ENCODE results near the gene KCNN2. TPM values are rescaled to one million over a fixed set of nuclear protein-coding genes. Genes with fewer than 3 reads are reported as not detected.

KCNN2 gene
- total and polyA plus RNA-seq, 3 experiments from 2014 or later: not detected

DNA sequence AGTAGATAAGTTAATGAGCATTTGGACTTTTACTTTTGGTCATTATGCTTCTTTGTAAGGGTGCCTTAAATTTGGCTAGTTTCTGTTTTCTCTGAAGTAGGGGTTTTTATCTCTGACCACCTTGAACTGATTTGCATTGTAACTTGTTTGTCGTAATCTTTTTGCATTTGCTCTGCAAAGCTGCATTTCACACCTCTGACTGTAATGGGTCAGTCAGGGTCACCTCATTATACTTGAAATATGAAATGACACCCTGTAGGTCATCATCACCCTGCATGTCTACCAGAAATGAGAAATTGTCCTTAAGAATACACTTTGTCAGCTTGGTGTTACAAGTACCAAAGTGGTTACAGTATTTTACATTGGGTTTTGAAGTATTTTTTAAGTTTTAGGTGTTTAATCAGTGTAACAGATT is 74.0 kb downstream of the KCNN2 start:
- CTCF ChIA-PET: no interaction called here

DNA sequence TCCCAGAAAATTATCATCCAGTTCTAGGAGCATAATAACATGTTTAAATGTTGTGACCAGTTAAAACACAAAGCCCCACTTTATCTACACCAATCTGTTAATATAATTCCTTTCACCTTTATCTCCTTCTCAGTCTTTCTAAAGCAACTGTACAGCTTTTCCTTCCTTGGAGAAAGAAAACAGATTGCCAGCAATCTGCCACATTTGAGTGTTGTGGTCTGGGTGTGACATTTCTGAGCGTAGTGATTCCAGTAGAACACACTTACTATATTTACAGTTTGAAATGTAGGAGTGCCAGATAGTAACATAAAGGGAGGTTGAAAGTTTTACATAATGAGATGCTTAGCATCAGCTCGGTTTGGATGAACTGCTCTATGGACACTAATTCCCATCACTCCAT is 76.1 kb downstream of the KCNN2 start:
- Histone ChIP-seq H3K9me3 (ENCODE audit: low read length) (no peaks in the 10 kb centered on the region), H3K27ac (ENCODE audit: low read depth, low read length) (no peak overlapping the region), H3K4me3 (ENCODE audit: low read length) (no peak overlapping the region), H3K36me3 (ENCODE audit: insufficient read depth, low read length) (no peaks in the 10 kb centered on the region), H3K27me3 (ENCODE audit: insufficient read depth, low read length, poor library complexity, severe bottlenecking) (no peaks in the 10 kb centered on the region), H3K4me1 (ENCODE audit: insufficient read depth, low read length) (no peaks in the 10 kb centered on the region)
- H3K36me3 Mint-ChIP-seq: no peaks in the 10 kb centered on the region
- POLR2A ChIA-PET: no interaction called here
- H3K4me1 Mint-ChIP-seq: no peaks in the 10 kb centered on the region
- peaks cover 4 to 8% of the 10 kb centered on the region in 2 donors for H3K27me3 Mint-ChIP-seq
- peaks cover 0 to 2% (median 0%) of the 10 kb centered on the region in 5 donors for H3K9me3 Mint-ChIP-seq
- CTCF ChIA-PET: no interaction called here
- H3K27ac Mint-ChIP-seq: no peak overlapping the region
- no peak for DNase-seq
- H3K4me3 Mint-ChIP-seq: no peak overlapping the region

More for the DNA sequence above, 74.0 kb downstream of the KCNN2 start:
- peaks cover 0 to 2% (median 0%) of the 10 kb centered on the region in 5 donors for H3K9me3 Mint-ChIP-seq
- no peak overlapping the region for H3K27ac Mint-ChIP-seq
- peaks cover 4 to 8% of the 10 kb centered on the region in 2 donors for H3K27me3 Mint-ChIP-seq
- Histone ChIP-seq H3K27ac (ENCODE audit: low read depth, low read length) (no peak overlapping the region), H3K36me3 (ENCODE audit: insufficient read depth, low read length) (no peaks in the 10 kb centered on the region), H3K27me3 (ENCODE audit: insufficient read depth, low read length, poor library complexity, severe bottlenecking) (no peaks in the 10 kb centered on the region), H3K4me1 (ENCODE audit: insufficient read depth, low read length) (no peaks in the 10 kb centered on the region), H3K4me3 (ENCODE audit: low read length) (no peak overlapping the region), H3K9me3 (ENCODE audit: low read length) (no peaks in the 10 kb centered on the region)
- no peak overlapping the region for H3K4me3 Mint-ChIP-seq
- H3K4me1 Mint-ChIP-seq: no peaks in the 10 kb centered on the region
- DNase-seq: no peak
- POLR2A ChIA-PET: no interaction called here
- no peaks in the 10 kb centered on the region for H3K36me3 Mint-ChIP-seq

DNA sequence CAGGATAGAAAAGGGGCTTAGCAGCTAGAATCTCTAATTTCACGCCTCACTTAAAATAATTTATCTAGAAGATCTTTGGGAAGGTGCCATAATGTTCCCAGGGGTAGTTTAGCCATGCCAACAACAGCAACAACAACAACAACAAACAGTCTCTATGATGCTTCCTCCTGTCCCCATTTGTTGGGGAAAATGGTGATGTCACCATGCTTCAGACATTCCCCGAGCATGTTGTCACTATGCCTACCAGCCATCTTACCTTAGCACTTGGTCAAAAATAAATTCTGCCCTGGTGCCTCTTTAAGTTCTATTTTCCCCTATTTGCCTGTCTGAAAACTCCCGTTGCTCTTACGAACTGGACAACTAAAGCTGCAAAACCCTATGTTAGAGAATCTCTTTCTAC is 76.6 kb downstream of the KCNN2 start:
- Histone ChIP-seq H3K4me1 (ENCODE audit: insufficient read depth, low read length) (no peaks in the 10 kb centered on the region), H3K27me3 (ENCODE audit: insufficient read depth, low read length, poor library complexity, severe bottlenecking) (no peaks in the 10 kb centered on the region)

DNA sequence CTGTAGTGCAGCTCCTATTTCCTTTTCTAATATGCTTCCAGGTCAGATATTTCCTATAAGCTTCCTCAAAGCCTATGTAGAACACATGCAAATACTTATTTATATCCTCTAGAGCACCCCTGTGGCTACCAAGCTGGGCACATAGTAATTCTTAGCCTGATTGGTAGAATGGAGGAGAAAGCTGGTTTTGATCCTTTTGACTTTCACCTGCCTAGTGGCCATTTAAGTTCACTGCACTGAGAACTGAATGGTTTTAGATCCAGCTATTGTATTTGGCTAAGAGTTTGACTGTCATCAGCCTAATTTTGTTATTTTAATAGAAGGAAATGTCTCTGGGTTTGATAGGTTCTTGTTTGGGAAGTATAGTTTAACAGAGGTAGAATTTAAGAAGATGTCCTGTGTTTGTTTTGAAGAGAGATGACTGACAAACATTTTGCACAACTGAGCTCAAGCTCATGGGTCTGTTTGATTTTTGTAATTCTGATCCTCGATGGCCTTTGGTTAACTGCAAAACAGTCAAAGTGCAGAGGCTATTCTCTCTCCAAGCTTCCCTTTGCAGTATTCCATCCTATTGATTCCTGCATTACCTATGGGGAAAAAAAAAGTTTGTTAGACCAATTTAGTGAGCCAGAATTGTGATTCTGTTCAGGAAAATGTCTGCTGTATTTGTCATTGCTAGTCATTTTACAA is 85.4 kb downstream of the KCNN2 start:
- CTCF ChIA-PET: no interaction called here

More for the DNA sequence above, 76.6 kb downstream of the KCNN2 start:
- Histone ChIP-seq H3K4me3 (ENCODE audit: low read length) (no peak overlapping the region), H3K36me3 (ENCODE audit: insufficient read depth, low read length) (no peaks in the 10 kb centered on the region), H3K27ac (ENCODE audit: low read depth, low read length) (no peak overlapping the region), H3K9me3 (ENCODE audit: low read length) (no peaks in the 10 kb centered on the region)
- CTCF ChIA-PET: no interaction called here
- H3K9me3 Mint-ChIP-seq: peaks cover 0 to 2% (median 0%) of the 10 kb centered on the region in 5 donors
- H3K27me3 Mint-ChIP-seq: peaks cover 4 to 8% of the 10 kb centered on the region in 2 donors
- no peak overlapping the region for H3K4me3 Mint-ChIP-seq
- no peaks in the 10 kb centered on the region for H3K4me1 Mint-ChIP-seq
- POLR2A ChIA-PET: no interaction called here
- H3K27ac Mint-ChIP-seq: no peak overlapping the region
- DNase-seq: no peak
- H3K36me3 Mint-ChIP-seq: no peaks in the 10 kb centered on the region

DNA sequence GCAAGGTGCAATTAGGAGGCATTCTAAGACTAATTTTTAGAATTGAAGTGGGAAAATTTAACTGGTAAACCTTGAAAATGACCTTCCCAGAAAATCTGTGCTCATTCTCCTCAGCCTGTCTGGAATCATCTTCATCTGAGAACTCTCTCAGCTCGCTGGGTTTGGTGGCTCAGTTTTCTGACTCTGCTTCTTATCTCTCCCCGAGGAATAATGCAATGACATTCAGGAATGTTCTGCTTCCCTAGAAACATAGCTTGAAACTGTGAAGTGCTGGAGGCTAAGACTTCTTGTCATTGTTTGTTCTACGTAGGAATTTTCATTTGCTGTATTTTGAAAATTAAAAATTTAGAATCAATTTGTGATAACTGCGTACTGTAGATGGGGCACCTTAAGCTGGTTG is 86.6 kb downstream of the KCNN2 start:
- Histone ChIP-seq H3K4me3 (ENCODE audit: low read length) (no peak overlapping the region), H3K9me3 (ENCODE audit: low read length) (no peaks in the 10 kb centered on the region), H3K27ac (ENCODE audit: low read depth, low read length) (no peak overlapping the region), H3K27me3 (ENCODE audit: insufficient read depth, low read length, poor library complexity, severe bottlenecking) (no peaks in the 10 kb centered on the region), H3K36me3 (ENCODE audit: insufficient read depth, low read length) (no peaks in the 10 kb centered on the region), H3K4me1 (ENCODE audit: insufficient read depth, low read length) (no peaks in the 10 kb centered on the region)
- H3K27me3 Mint-ChIP-seq: no peaks in the 10 kb centered on the region
- no peak overlapping the region for H3K4me3 Mint-ChIP-seq
- peaks cover 0 to 5% (median 4%) of the 10 kb centered on the region in 3 donors for H3K4me1 Mint-ChIP-seq
- H3K9me3 Mint-ChIP-seq: peaks cover 0 to 2% (median 0%) of the 10 kb centered on the region in 5 donors
- ChIA-PET POLR2A (no interaction called here), CTCF (interaction anchor here (0.9 kb wide), 1 partner anchor 836 kb away, joined by 4 read pairs; no protein-coding TSS in a partner anchor)
- H3K36me3 Mint-ChIP-seq: no peaks in the 10 kb centered on the region
- DNase-seq: no peak
- no peak overlapping the region for H3K27ac Mint-ChIP-seq

More for the DNA sequence above, 85.4 kb downstream of the KCNN2 start:
- Mint-ChIP-seq H3K4me3 (no peak overlapping the region), H3K36me3 (no peaks in the 10 kb centered on the region), H3K4me1 (peaks cover 0 to 5% (median 4%) of the 10 kb centered on the region in 3 donors), H3K9me3 (peaks cover 0 to 2% (median 0%) of the 10 kb centered on the region in 5 donors), H3K27me3 (no peaks in the 10 kb centered on the region), H3K27ac (no peak overlapping the region)
- POLR2A ChIA-PET: no interaction called here
- H3K27ac ChIP-seq (ENCODE audit: low read depth, low read length): no peak overlapping the region
- no peaks in the 10 kb centered on the region for H3K36me3 ChIP-seq (ENCODE audit: insufficient read depth, low read length)
- H3K27me3 ChIP-seq (ENCODE audit: insufficient read depth, low read length, poor library complexity, severe bottlenecking): no peaks in the 10 kb centered on the region
- H3K9me3 ChIP-seq (ENCODE audit: low read length): no peaks in the 10 kb centered on the region
- no peaks in the 10 kb centered on the region for H3K4me1 ChIP-seq (ENCODE audit: insufficient read depth, low read length)
- DNase-seq: no peak
- H3K4me3 ChIP-seq (ENCODE audit: low read length): no peak overlapping the region

DNA sequence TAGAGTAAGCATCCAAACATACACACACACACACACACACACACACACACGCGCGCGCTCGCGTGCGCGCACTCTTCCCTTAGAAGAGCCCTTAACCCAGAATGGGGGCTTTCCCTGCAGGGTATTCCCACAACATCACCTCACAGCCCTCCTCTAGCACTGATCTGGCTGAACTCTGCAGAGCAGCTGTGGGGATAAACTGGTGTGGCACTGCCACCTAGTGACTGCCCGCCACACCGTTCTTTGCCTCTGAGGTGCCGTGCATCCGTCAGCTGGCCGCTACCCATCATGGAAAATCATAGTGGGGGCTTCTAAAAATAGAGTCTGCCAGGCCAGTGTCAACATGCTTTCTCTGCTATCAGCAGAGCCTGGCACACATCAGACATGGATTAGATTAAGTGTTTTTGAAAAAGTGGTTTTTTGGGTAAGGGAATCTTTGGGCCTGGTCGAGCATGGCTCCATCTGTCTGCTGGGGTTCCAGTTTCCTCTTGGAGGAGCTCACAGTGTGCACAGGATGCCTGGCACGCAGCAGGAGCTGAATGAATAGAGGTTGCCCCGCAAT is 88.1 kb downstream of the KCNN2 start:
- H3K4me3 ChIP-seq (ENCODE audit: low read length): no peak overlapping the region

DNA sequence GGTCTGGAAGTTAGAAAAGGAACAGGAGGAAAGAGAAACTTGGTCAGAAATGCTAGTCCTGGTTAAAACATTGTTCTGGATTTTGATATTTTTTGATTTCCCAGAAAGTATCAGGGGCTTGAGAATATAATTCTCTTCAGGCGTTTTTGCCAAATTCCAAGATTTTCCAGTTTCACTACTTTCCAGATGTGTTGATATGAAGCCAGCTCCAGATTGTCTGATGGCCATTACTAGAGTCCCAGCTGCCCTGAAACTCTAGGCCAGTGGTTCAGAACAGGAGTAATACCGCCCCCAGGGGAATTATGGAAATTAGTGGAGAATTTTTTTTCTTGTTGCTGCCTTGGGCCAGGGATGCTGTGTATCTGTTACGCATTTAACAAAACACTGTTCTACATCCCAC is 88.6 kb downstream of the KCNN2 start:
- Mint-ChIP-seq H3K27me3 (no peaks in the 10 kb centered on the region), H3K4me3 (no peak overlapping the region), H3K36me3 (no peaks in the 10 kb centered on the region), H3K27ac (no peak overlapping the region), H3K4me1 (peaks cover 0 to 5% (median 4%) of the 10 kb centered on the region in 3 donors), H3K9me3 (no peaks in the 10 kb centered on the region)
- ChIA-PET CTCF (interaction anchor here (1.1 kb wide), 1 partner anchor 11 kb away, joined by 3 read pairs; no protein-coding TSS in a partner anchor), POLR2A (no interaction called here)
- Histone ChIP-seq H3K27ac (ENCODE audit: low read depth, low read length) (no peak overlapping the region), H3K4me3 (ENCODE audit: low read length) (no peak overlapping the region), H3K36me3 (ENCODE audit: insufficient read depth, low read length) (no peaks in the 10 kb centered on the region), H3K27me3 (ENCODE audit: insufficient read depth, low read length, poor library complexity, severe bottlenecking) (no peaks in the 10 kb centered on the region), H3K4me1 (ENCODE audit: insufficient read depth, low read length) (no peaks in the 10 kb centered on the region), H3K9me3 (ENCODE audit: low read length) (no peaks in the 10 kb centered on the region)
- no peak for DNase-seq

More for the DNA sequence above, 88.1 kb downstream of the KCNN2 start:
- H3K27ac ChIP-seq (ENCODE audit: low read depth, low read length): no peak overlapping the region
- no peaks in the 10 kb centered on the region for H3K36me3 ChIP-seq (ENCODE audit: insufficient read depth, low read length)
- H3K27me3 Mint-ChIP-seq: no peaks in the 10 kb centered on the region
- H3K27me3 ChIP-seq (ENCODE audit: insufficient read depth, low read length, poor library complexity, severe bottlenecking): no peaks in the 10 kb centered on the region
- H3K36me3 Mint-ChIP-seq: no peaks in the 10 kb centered on the region
- H3K9me3 ChIP-seq (ENCODE audit: low read length): no peaks in the 10 kb centered on the region
- ChIA-PET POLR2A (no interaction called here), CTCF (interaction anchor here (1.1 kb wide), 1 partner anchor 10 kb away, joined by 3 read pairs; no protein-coding TSS in a partner anchor)
- H3K4me1 Mint-ChIP-seq: peaks cover 0 to 5% (median 4%) of the 10 kb centered on the region in 3 donors
- DNase-seq: peak in 2 of 5 donors; percentile 2
- no peak overlapping the region for H3K27ac Mint-ChIP-seq
- H3K9me3 Mint-ChIP-seq: no peaks in the 10 kb centered on the region
- no peaks in the 10 kb centered on the region for H3K4me1 ChIP-seq (ENCODE audit: insufficient read depth, low read length)
- H3K4me3 Mint-ChIP-seq: no peak overlapping the region

DNA sequence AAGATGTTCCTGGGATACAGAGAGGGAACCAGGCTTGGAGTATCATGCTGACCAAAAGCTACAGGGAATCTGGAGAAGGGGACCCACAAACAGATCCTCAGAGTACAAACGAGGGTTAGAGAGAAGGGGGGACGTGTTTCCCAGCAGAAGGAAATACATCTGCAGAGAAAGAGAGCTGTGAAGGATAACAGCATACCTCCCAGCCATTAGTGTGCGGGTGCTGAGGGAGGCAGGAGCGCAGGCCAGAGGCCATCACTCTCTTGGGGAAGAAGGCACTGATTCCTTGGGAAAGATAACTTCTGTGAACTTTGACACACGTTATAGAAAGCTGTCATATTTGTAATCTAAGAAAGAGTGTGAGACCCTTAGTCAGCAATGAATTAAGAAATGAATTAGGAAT is 96.9 kb downstream of the KCNN2 start:
- DNase-seq: no peak
- Histone ChIP-seq H3K9me3 (ENCODE audit: low read length) (no peaks in the 10 kb centered on the region), H3K4me3 (ENCODE audit: low read length) (no peak overlapping the region), H3K36me3 (ENCODE audit: insufficient read depth, low read length) (no peaks in the 10 kb centered on the region), H3K4me1 (ENCODE audit: insufficient read depth, low read length) (no peaks in the 10 kb centered on the region), H3K27ac (ENCODE audit: low read depth, low read length) (no peak overlapping the region), H3K27me3 (ENCODE audit: insufficient read depth, low read length, poor library complexity, severe bottlenecking) (no peaks in the 10 kb centered on the region)
- no peak overlapping the region for H3K27ac Mint-ChIP-seq
- CTCF ChIA-PET: no interaction called here
- H3K4me3 Mint-ChIP-seq: no peak overlapping the region
- H3K27me3 Mint-ChIP-seq: no peaks in the 10 kb centered on the region
- POLR2A ChIA-PET: no interaction called here
- H3K9me3 Mint-ChIP-seq: peaks cover 0 to 3% (median 0%) of the 10 kb centered on the region in 5 donors
- no peaks in the 10 kb centered on the region for H3K4me1 Mint-ChIP-seq
- H3K36me3 Mint-ChIP-seq: no peaks in the 10 kb centered on the region

All from CD8-positive, alpha-beta memory T cell (primary cell).